Putamen (tissue), 1 donor: ENCODE results near the gene GRAMD2B.
"Not testable (repeated sequence)": the region's sequence is repeated elsewhere in the genome, so short reads cannot be mapped to it uniquely, and the experiment has no call there.

Experiments used
- DNase-seq: peaks from one replicate; pipeline ENCODE4 v3.0.0-alpha.2; 2016; ENCODE audit warnings: low spot score

Gene GRAMD2B, protein sequence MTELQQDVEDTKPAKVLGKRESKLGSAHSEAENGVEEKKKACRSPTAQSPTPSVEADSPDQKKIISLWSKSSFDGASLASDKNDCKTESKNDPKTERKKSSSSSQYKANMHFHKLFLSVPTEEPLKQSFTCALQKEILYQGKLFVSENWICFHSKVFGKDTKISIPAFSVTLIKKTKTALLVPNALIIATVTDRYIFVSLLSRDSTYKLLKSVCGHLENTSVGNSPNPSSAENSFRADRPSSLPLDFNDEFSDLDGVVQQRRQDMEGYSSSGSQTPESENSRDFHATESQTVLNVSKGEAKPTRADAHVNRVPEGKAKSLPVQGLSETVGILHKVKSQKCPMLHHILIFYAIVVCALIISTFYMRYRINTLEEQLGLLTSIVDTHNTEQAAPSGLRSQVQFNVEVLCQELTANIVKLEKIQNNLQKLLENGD

DNA sequence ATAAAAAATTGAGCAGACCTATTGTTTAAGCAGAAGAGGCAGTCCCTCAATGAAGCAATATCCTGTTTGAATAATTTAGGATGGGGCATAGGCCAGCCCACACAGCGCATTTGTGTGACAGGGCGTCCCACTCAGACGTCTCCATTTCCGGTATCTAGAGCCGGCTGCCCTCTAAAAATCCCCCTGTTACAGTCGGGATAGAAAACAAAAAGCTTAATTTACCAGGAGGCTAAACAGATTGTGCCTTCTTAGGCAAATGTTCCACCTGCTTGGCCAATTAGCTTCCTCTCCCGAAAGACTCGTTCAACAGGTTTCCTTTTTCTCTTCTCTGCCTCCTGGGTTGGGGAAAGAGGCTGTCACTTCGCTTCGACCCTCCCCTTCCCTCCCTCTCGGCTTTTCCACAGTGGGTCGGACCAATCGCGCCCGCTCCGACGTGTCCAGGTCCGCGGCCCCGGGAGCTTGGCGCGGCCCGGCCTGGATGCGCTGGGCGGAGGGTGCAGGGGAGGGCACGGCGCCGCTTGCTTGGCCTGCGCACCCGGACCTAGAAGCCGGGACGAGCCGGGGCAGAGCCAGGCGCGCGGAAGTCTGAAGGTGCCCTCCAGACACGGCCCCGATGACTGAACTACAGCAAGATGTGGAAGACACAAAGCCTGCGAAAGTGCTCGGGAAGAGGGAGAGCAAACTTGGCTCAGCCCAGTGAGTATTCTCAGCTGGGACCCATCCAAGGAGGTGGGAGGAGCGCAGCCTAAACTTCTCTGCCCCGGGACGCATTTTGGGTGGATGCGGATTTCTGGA, at the start of gene GRAMD2B:
TSS of gene GRAMD2B (plus strand) at position 416 of the 795 bp plus-strand sequence. CDS start at position 614, 198 bp downstream.
- DNase-seq = peak; percentile 87

DNA sequence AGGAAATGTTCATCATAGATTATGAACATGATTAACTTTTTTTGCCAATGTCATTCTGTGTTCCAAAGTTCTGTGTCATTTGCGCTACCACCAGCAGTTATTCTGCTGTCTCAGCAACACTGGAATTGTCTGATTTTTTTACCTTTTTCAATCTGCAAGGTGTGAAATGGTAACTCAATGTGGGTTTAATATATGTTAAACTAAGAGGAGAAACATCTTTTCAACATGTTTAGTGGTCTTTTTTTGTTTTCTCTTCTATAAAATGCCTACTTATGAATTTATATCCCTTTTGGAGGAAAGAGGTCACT, 49.1 kb upstream of the GRAMD2B start:
- no peak for DNase-seq

DNA sequence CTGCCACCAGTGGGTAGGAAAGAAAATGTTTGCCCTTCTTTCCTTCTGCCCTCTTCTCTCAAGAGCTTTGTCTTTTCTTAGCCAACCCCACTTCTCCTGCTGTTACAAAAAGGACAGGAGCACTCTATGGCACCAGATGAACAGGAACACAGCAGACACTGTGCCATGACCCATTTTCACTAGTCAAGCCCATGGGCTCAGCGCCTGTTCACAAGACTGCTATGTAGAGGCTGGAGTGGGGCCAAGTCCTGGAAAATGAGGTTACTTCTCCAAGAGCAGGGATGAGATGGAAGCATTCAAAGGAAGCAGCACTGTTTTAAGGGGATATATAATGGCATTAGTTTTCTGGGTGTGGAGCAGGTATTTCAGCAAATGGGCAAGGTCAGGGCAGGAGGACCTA, 46.8 kb upstream of the GRAMD2B start:
- peak; percentile 7 for DNase-seq

DNA sequence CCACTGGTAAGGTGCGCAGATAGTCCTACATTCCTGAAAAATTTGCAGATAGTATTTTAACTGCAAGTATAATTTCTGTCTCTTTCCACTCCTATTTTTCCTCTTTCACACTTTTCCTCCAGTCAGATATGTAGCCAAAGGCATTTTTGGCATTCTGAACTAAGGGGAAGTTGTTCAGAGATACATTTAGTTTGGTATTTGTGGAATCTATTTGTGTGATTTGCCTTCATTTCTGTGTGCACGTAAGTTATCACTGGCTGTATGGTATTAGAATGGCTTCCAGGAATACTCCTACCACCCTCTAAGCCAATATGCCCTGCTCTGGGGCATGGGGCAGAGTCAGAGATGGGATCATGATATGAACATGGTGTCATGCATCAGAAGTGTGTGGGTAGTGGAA, 45.8 kb upstream of the GRAMD2B start:
- no peak for DNase-seq

DNA sequence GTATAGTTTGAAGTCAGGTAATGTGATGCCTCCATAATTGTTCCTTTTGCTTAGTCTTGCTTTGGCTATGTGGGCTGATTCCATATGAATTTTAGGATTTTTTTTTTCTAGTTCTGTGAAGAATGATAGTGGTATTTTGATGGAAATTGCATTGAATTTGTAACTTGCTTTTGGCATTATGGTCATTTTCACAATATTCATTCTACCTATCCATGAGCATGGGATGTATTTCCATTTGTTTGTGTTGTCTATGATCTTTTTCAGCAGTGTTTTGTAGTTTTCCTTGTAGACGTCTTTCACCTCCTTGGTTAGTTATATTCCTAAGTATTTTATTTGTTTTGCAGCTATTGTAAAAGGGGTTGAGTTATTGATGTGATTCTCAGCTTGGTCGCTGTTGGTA, 42.9 kb upstream of the GRAMD2B start:
- not testable (repeated sequence) for DNase-seq

DNA sequence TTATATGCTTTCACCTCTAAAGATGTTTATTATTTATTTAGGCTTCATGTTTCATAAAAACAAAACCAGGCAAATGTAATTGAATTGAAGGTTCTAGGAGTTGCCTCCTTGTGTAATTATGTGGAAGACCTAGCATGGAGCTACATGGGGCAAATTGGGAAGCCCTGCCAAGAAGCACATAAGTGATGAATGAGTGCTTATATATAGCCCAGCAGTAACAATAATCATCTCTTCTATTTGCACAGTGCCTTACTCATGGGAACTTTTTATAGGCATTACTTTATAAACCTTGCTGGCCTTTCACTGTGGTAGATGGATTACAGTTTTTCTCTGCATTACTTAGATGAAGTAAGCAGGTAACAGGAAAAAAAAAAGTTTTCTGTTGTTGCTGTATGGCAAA, 40.0 kb upstream of the GRAMD2B start:
- DNase-seq = no peak

DNA sequence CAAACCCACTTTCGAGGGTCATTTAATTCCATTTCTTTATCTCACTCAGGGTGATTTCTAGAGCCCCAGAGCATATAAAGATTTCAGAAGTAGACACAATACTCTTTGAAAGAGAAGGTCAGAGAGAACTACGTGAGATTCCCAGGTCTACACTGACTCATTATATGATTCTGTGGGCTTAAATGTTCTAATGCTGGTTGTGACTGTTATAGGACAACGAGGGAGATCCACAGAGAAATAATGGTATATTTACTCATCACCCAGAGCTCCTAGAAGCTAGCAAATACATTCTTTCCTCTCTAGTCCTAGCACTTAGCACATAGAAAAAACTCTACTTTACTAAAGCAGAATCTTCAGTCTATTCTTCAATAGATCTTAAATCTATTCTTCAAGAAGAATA, 39.4 kb upstream of the GRAMD2B start:
- DNase-seq = no peak

DNA sequence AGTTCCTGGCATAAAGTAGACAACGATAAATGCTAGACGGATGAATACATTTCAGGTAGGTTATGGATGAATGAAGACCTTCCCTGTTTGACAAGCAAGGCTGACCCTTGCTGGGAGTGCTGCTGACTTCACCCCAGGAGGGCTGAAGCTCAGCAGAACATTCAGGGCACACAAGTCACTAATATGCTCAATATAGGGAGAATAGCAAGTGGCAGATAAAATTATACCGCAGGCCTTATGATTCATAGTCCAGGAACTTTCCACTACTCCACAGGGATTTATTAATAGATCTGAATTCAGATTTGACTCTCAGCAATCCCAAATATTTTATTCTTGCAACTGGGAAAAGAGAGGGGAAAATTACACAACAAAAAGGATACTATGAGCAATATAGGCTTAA, 38.2 kb upstream of the GRAMD2B start:
- no peak for DNase-seq

DNA sequence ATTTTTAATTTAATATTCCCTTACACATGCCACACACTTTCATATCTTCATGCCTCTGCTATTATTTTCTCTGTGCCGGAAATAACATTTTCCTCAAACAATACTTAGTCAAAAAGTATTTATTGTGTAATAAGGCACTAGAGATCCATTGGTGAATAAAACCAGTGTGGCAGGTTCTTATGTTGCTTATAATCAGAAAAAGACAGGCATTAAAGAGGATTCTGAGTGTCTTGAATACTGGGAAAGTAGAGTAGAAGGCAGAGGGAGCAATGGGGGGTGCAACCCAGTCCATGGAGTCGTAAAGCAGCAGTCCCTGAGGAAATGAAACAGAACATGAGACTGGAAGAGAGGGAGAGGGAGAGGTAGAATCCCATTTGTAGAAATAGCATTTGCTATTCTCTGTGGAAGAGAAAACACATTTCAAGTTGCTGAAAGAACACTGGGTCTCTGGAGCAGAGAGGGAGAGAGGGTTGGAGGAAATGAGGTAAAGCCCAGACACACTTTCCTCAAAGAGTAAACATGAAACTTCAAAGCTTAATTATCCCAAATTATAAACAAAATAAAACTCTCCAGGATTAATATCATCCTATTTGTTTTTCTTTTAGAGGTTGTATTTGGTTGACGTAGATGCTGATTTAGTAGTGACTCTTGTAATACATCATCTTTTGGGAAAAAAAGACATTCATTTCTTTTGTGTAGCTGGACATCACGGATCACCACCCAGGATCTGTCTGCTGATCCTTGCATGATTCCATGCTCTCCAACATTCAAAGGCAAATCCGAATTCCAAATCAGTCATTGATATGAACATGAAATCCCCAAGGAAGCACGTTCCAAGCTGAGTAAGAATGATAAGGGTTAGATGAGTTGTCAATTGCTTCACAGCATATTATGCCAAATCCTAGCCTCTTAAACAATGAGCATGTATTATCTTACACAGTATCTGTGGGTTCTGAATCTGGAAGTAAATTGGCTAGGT, 37.4 kb upstream of the GRAMD2B start:
- DNase-seq = no peak

DNA sequence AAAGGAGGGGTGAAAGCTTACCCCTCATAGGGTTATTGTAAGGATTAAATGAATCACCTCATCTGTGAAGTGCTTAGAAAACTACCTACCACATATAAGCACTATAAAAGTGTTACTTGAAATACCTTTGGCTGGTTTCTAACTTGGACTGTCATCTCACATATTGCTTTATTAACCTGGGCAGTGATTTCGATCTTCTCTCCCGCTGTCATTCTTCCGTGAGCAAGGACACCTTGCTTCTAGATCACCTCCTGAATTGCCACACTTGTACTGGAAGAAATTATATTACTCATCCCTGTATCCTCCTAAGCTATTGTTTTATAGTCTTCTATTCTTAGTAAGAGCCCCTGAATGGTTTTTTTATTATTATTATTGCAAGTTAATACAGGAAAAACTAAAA, 34.0 kb upstream of the GRAMD2B start:
- DNase-seq = no peak

DNA sequence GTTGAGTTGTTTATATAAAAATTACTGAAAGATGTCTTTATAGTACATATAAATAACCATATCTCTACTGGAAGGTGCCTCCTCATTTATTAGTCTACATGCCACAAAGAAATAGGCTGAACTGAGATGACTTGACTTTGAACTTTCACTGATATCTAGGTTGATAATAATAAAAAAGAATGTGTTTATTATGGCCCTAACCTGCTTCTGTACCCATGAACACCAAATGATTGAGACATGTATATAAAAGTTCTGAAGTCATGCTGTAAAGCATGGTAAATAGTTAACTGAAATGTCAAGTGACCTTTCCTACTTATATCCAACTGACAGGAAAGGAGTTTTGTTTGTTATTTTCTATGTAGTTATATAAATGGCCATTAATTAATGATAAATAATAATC, 33.2 kb upstream of the GRAMD2B start:
- no peak for DNase-seq

DNA sequence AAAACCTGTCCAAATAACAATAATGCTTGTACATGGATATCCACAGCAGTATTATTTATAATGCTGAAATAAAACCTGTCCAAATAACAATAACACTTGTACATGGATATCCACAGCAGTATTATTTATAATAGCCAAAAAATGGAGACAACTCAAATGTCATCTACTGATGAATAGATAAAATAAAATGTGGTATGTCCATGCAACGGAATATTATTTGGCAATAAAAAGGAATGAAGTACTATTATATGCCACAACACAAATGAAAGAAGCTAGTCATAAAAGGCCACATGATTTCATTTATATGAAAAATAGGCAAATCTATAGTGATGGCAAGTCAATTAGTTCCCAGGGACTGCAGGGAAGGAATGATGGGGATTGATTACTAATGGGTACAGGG, 31.8 kb upstream of the GRAMD2B start:
- no peak for DNase-seq

DNA sequence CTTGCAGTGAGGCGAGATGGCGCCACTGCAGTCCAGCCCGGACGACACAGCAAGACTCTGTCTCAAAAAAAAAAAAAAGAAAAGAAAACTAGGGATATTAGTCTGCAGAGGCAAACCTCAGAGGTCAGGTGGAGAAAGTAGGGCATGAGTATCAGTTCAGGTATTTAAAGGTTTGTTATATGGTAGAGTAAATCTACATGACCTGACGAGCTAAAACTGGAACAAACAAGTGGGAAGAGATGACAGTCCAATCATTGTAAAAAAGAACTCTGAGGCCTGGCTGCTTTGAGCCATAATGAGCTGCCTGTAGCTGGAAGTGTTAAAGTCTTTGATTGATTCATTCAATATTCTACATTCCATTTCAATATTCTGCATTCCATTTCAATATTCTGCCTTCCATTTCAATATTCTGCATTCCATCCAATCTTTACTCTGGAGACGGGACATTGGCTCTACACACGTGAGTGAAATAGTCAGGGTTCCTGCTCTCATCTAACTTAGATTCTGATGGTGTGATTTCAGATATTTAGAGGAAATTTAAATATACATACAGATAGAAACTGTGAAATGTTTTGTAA, 28.9 kb upstream of the GRAMD2B start:
- DNase-seq = no peak

DNA sequence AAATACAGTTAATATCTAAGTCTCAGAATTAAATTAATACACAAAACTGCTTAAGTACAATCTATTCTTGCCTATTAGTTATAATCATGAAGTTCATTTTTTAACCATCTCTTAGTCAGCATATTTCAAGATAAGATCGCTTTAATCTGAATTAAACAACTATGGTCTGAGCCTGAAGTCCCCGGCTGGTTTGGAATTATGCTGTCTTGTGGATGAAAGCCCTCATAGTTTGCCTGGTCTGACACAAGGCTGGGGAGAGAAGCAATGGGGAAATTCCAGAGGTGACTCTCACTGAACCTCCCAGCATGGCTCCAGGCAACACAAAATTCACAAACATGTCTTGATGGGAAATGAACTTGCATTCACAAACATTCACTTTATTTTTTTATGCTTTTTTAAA, 28.0 kb upstream of the GRAMD2B start:
- no peak for DNase-seq

DNA sequence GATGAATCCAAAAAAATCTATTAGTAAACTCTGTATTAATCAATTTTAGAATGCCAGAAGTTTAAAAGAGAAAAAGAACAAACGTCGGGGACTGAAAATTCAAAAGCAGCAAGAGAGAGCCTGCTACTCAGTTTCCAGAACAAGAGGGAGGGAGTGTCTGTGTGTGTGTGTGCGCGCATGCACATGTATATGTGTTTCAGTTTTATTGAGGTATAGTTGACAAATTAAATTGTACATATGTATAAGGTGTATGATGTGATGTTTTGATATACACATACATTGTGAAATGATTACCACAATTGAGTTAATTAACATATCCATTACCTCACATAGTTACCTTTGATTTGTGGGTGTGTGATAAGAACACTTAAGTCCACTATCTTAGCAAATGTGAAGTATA, 27.6 kb upstream of the GRAMD2B start:
- no peak for DNase-seq

DNA sequence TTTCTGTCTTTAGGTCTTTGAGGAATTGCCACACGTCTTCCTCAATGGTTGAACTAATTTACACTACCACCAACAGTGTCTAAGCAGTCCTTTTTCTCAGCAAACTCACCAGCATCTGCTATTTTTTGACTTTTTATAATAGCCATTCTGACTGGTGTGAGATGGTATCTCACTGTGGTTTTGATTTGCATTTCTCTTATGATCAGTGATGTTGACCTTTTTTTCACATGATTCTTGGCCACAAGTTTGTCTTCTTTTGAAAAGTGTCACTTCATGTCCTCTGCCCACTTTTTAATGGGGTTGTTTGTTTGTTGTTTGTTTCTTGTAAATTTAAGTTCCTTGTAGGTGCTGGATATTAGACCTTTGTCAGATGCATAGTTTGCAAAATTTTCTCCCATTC, 26.5 kb upstream of the GRAMD2B start:
- not testable (repeated sequence) for DNase-seq

DNA sequence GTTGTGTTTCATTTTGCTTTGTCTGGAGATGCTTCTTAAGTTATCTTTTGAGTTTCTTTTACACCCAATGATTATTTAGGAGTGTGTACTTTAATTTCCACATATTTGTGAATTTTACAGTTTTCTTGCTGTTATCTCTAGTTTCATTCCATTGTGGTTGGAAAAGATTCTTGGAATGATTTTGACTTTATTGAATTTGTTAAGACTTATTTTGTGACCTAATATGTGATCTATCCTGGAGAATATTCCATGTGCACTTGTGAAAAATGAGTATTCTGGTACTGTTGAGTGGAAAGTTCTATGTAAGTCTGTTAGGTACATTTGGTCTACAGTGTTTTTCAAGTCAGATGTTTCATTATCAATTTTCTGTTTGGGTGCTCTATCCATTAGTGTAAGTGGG, 24.4 kb upstream of the GRAMD2B start:
- DNase-seq = no peak

DNA sequence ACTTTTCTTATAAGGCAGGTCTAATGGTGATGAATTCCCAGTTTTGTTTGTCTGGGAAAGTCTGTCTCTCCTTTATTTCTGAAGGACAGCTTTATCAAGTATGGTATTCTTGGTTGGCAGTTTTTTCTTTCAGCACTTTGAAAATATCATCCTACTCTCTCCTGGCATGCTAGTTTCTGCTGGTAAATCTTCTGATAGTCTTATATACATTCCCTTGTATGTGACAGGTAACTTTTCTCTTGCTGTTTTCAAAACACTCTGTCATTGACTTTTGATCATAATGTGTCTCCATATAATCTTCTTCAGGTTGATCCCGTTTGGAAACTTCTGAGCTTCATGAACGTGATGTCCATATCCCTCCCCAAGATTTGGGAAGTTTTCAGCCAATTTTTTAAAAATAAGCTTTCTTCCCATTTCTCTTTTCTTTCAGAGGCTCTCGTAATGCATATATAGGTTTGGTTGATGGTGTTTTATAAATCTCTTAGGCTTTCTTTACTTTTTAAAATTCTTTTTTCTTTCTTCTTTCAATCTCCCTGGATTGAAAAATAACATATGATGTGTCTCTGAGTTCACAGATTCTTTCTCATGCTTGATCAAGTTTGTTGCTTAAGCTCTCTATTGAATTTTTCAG, 22.5 kb upstream of the GRAMD2B start:
- DNase-seq = no peak

DNA sequence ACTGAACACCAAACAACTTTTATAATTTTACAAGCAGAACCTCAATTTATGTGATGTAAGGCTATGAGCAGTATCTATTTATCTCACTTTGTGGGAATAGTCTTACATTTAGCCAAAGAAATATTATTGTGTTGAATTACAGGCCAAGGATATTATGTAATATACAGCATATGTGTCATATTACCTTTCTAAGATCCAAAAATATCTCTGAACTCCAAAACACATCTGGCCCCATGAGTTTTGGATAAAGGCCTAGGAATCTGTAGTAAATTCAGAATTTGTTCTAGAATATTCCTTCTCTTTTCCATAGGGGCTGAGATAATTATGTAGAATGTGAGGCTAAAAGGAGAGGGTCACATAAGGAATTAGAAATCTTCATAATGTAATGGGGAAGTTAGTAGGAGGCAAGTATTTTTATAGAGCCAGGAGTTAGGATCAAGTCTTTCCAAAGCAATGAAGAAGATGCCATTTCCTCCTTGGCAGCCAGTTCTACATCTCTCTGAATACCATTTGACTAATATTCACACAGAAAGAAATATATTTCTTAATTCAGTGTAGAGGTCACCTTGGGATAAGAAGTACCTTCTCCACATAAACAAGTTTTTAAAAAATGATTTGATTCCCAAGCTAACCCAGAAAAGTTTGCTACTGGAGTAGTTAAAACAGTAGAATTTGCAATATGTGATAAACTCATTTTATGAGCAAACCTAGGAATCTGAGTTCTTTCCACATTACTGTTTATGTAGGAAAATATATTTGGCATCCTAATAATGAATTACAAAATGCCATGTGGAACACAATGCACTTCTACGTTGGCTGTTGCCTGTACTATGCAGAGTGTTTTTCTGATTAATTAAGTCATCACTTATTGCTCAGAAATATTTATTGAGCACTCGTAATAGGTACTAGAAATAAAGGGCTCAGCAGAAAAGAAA, 20.3 kb upstream of the GRAMD2B start:
- DNase-seq = no peak

DNA sequence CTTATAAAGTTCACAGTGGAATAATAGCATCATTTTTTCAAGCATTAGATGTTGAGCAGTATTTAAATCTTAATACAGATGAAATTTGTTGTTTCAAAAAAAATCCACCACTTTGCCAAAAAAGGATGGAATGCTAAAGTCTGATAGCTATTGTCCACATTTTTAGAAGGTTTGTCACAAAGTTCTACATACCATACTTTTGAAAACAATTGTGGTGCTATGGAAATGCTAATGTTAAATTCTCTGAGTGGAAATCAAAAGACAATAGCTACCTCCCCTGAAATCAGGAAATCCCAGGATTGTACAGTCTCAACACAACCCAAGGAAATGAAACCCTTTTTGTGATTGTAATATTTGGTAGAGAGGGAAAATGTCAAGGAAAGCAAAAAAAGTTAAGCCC, 19.3 kb upstream of the GRAMD2B start:
- DNase-seq = no peak
